ENCODE results near the gene COMMD1.
"Not testable (repeated sequence)": the region's sequence is repeated elsewhere in the genome, so short reads cannot be mapped to it uniquely, and the experiment has no call there.

The COMMD1 gene

GRCh38 chr2:61926531-61927477 lies 21.3 kb downstream of the COMMD1 start:
- DNase-seq: no peak

- no peak for DNase-seq
Observed at GRCh38 chr2:61928826-61929461, 23.5 kb downstream of the COMMD1 start.

GRCh38 chr2:61937098-61937497 lies 31.6 kb downstream of the COMMD1 start:
- no peak for DNase-seq

- DNase-seq: no peak
Observed at GRCh38 chr2:61937886-61938285, 32.4 kb downstream of the COMMD1 start.

GRCh38 chr2:61938511-61938910 lies 33.0 kb downstream of the COMMD1 start:
- no peak for DNase-seq

- DNase-seq: no peak
Observed at GRCh38 chr2:61943251-61943650, 37.8 kb downstream of the COMMD1 start.

GRCh38 chr2:61946666-61947065 lies 41.2 kb downstream of the COMMD1 start:
- no peak for DNase-seq

GRCh38 chr2:61948661-61949457 lies 43.4 kb downstream of the COMMD1 start:
- no peak for DNase-seq

- no peak for DNase-seq
Observed at GRCh38 chr2:61949458-61949713, 43.9 kb downstream of the COMMD1 start.

- DNase-seq: no peak
Observed at GRCh38 chr2:61949714-61950560, 44.5 kb downstream of the COMMD1 start.

- DNase-seq: no peak
Observed at GRCh38 chr2:61950571-61951315, 45.3 kb downstream of the COMMD1 start.

- DNase-seq: no peak
Observed at GRCh38 chr2:61951881-61952280, 46.4 kb downstream of the COMMD1 start.

- no peak for DNase-seq
Observed at GRCh38 chr2:61952288-61952687, 46.8 kb downstream of the COMMD1 start.

GRCh38 chr2:61954856-61955255 lies 49.4 kb downstream of the COMMD1 start:
- not testable (repeated sequence) for DNase-seq

GRCh38 chr2:61959381-61960293 lies 54.2 kb downstream of the COMMD1 start:
- no peak for DNase-seq

GRCh38 chr2:61961231-61961901 lies 55.9 kb downstream of the COMMD1 start:
- no peak for DNase-seq

GRCh38 chr2:61962095-61962984 lies 56.9 kb downstream of the COMMD1 start:
- DNase-seq: no peak

- DNase-seq: no peak
Observed at GRCh38 chr2:61966087-61966727, 60.7 kb downstream of the COMMD1 start.

GRCh38 chr2:61967262-61967661 lies 61.8 kb downstream of the COMMD1 start:
- no peak for DNase-seq
